NCI-H1092 treated with DMSO at 0.1 percent for 48 hours (cell line): Measurements from ENCODE around the gene MVB12B.

Experiments used
- DNase-seq: peaks from one replicate; lab custom pipeline; 2025; lab: John Stamatoyannopoulos, UW

Gene MVB12B

GRCh38 chr9:126303488-126303887 is 23.1 kb upstream of the MVB12B start:
- no peak for DNase-seq

- no peak for DNase-seq
These were observed 22.2 kb upstream of the MVB12B start for GRCh38 chr9:126304207-126304970.

GRCh38 chr9:126304971-126305320 is 21.7 kb upstream of the MVB12B start:
- no peak for DNase-seq

GRCh38 chr9:126306071-126306647 is 20.5 kb upstream of the MVB12B start:
- DNase-seq: no peak

- DNase-seq: no peak
These were observed 19.1 kb upstream of the MVB12B start for GRCh38 chr9:126307322-126308061.

- no peak for DNase-seq
These were observed 17.0 kb upstream of the MVB12B start for GRCh38 chr9:126309427-126310189.

- DNase-seq: no peak
These were observed 13.8 kb upstream of the MVB12B start for GRCh38 chr9:126312584-126313551.

GRCh38 chr9:126316085-126316655 is 10.5 kb upstream of the MVB12B start:
- DNase-seq: no peak

GRCh38 chr9:126317513-126317912 is 9.1 kb upstream of the MVB12B start:
- DNase-seq: no peak

GRCh38 chr9:126318858-126319257 is 7.8 kb upstream of the MVB12B start:
- no peak for DNase-seq

- no peak for DNase-seq
These were observed 7.0 kb upstream of the MVB12B start for GRCh38 chr9:126319671-126320070.

GRCh38 chr9:126320158-126320922 is 6.3 kb upstream of the MVB12B start:
- no peak for DNase-seq

GRCh38 chr9:126321742-126322141 is 4.9 kb upstream of the MVB12B start:
- DNase-seq: no peak

GRCh38 chr9:126325821-126326220 is 808 bp upstream of the MVB12B start:
- DNase-seq: no peak

GRCh38 chr9:126327006-126327713 is 531 bp downstream of the MVB12B start:
- DNase-seq: peak; percentile 18

GRCh38 chr9:126327714-126328185 is 1.1 kb downstream of the MVB12B start:
- no peak for DNase-seq

GRCh38 chr9:126328407-126328806 is 1.8 kb downstream of the MVB12B start:
- no peak for DNase-seq

GRCh38 chr9:126329476-126330275 is 3.0 kb downstream of the MVB12B start:
- no peak for DNase-seq
